WTC11 (cell line): Measurements from ENCODE around the gene CYB561D1.

Experiments
- FOXJ3 ChIP-seq: sonication (generic); formaldehyde crosslinking; IDR thresholded peaks from 2 replicates; pipeline ENCODE4 v1.9.0; 2021; ENCODE audit warnings: missing genetic modification reagents, mild to moderate bottlenecking, borderline replicate concordance
- TF ChIP-seq, protein P1 (sequence below): fragments of 200-600 bp; IDR thresholded peaks from 2 replicates; pipeline ENCODE4 v1.8.0; 2022; ENCODE audit warnings: antibody characterized with exemption
- TF ChIP-seq, protein P2 (sequence below): sonication (generic); formaldehyde crosslinking; IDR thresholded peaks from 2 replicates; pipeline ENCODE4 v1.8.1; 2022; ENCODE audit warnings: low read depth, mild to moderate bottlenecking, moderate library complexity, missing genetic modification reagents, borderline replicate concordance
- TF ChIP-seq, protein P3 (sequence below): sonication (generic); formaldehyde crosslinking; conservative IDR thresholded peaks from 2 replicates; pipeline ENCODE4 v1.8.1; 2023; ENCODE audit warnings: mild to moderate bottlenecking, low read depth, missing genetic modification reagents, moderate library complexity

DNA sequence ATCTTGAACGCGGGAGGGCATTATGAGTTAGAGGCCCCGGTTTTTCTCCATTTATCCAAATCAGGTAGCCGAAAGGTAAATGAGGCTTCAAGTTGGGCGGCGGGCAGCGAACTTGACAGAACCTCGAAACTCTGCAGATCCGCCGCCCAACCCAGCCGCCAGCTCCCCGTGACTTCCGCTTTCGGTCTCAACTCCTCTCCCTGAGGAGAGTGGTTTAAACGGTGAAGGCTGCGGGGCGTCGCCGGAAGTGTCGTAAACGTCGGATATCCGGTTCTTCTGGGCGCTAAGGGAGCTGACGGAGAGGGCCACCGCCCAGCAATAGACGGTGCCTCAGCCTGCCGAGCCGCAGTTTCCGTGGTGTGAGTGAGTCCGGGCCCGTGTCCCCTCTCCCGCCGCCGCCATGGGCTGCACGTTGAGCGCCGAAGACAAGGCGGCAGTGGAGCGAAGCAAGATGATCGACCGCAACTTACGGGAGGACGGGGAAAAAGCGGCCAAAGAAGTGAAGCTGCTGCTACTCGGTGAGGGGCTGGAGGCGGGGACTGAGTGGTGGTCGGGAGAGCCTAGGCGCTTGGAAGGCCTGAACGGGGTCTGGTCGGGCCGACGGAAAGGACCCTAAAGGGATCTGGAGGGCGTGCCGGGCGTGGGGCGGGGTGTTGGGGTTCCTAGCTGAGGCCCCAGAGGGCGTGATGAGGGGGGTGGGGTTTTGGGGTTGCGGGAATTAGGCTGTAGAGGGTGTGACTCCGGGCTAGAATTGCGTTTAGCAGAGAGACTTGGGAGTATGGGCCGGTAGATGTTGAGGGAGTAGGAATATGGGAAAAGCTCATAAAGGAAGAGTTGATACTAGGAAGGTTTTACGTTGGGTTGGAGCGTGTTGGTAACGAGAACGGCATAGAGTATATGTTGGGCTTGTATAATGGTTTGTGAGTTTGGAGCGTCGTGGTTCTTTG is 54.7 kb downstream of the CYB561D1 start, which contains the start of gene GNAI3:
- TF ChIP-seq, protein P1, sequence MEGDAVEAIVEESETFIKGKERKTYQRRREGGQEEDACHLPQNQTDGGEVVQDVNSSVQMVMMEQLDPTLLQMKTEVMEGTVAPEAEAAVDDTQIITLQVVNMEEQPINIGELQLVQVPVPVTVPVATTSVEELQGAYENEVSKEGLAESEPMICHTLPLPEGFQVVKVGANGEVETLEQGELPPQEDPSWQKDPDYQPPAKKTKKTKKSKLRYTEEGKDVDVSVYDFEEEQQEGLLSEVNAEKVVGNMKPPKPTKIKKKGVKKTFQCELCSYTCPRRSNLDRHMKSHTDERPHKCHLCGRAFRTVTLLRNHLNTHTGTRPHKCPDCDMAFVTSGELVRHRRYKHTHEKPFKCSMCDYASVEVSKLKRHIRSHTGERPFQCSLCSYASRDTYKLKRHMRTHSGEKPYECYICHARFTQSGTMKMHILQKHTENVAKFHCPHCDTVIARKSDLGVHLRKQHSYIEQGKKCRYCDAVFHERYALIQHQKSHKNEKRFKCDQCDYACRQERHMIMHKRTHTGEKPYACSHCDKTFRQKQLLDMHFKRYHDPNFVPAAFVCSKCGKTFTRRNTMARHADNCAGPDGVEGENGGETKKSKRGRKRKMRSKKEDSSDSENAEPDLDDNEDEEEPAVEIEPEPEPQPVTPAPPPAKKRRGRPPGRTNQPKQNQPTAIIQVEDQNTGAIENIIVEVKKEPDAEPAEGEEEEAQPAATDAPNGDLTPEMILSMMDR: no peak
- TF ChIP-seq, protein P2, sequence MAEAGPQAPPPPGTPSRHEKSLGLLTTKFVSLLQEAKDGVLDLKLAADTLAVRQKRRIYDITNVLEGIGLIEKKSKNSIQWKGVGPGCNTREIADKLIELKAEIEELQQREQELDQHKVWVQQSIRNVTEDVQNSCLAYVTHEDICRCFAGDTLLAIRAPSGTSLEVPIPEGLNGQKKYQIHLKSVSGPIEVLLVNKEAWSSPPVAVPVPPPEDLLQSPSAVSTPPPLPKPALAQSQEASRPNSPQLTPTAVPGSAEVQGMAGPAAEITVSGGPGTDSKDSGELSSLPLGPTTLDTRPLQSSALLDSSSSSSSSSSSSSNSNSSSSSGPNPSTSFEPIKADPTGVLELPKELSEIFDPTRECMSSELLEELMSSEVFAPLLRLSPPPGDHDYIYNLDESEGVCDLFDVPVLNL: no peak
- TF ChIP-seq FOXJ3 (CRISPR knock-in tag): no peak
- TF ChIP-seq, protein P3, sequence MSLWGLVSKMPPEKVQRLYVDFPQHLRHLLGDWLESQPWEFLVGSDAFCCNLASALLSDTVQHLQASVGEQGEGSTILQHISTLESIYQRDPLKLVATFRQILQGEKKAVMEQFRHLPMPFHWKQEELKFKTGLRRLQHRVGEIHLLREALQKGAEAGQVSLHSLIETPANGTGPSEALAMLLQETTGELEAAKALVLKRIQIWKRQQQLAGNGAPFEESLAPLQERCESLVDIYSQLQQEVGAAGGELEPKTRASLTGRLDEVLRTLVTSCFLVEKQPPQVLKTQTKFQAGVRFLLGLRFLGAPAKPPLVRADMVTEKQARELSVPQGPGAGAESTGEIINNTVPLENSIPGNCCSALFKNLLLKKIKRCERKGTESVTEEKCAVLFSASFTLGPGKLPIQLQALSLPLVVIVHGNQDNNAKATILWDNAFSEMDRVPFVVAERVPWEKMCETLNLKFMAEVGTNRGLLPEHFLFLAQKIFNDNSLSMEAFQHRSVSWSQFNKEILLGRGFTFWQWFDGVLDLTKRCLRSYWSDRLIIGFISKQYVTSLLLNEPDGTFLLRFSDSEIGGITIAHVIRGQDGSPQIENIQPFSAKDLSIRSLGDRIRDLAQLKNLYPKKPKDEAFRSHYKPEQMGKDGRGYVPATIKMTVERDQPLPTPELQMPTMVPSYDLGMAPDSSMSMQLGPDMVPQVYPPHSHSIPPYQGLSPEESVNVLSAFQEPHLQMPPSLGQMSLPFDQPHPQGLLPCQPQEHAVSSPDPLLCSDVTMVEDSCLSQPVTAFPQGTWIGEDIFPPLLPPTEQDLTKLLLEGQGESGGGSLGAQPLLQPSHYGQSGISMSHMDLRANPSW: no peak
